GM10266 (cell line): ENCODE results near the gene ERI2.

Experiments
- DNase-seq: peaks from one replicate; pipeline ENCODE4 v3.0.0; 2012; ENCODE audit errors: extremely low spot score
- TF ChIP-seq, protein P1 (sequence below): IDR thresholded peaks from 2 replicates; pipeline ENCODE4 v1.5.1; 2012; ENCODE audit warnings: mild to moderate bottlenecking, low read depth; ENCODE audit not compliant: control insufficient read depth, insufficient read depth; ENCODE audit errors: missing control alignments

ERI2 gene

DNA sequence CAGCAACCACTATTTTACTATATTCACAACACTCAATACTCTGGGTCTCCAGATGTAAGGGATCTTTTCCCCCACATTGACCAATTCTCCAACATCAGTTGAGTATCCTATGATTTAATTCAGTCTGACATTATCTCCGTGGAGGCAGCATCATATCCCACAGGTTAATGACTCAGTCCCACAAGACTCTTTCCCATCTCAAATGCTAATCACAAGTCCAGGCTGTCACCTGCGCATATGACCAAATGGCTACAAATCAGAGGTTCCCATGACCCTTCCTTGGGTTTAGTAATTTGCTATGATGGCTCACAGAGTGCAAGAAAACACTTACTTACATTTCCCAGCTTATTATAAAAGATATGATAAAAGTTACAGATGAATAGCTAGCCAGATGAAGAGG is 23.8 kb downstream of the ERI2 start:
- no peak for DNase-seq
- TF ChIP-seq, protein P1, sequence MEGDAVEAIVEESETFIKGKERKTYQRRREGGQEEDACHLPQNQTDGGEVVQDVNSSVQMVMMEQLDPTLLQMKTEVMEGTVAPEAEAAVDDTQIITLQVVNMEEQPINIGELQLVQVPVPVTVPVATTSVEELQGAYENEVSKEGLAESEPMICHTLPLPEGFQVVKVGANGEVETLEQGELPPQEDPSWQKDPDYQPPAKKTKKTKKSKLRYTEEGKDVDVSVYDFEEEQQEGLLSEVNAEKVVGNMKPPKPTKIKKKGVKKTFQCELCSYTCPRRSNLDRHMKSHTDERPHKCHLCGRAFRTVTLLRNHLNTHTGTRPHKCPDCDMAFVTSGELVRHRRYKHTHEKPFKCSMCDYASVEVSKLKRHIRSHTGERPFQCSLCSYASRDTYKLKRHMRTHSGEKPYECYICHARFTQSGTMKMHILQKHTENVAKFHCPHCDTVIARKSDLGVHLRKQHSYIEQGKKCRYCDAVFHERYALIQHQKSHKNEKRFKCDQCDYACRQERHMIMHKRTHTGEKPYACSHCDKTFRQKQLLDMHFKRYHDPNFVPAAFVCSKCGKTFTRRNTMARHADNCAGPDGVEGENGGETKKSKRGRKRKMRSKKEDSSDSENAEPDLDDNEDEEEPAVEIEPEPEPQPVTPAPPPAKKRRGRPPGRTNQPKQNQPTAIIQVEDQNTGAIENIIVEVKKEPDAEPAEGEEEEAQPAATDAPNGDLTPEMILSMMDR, result no peak

DNA sequence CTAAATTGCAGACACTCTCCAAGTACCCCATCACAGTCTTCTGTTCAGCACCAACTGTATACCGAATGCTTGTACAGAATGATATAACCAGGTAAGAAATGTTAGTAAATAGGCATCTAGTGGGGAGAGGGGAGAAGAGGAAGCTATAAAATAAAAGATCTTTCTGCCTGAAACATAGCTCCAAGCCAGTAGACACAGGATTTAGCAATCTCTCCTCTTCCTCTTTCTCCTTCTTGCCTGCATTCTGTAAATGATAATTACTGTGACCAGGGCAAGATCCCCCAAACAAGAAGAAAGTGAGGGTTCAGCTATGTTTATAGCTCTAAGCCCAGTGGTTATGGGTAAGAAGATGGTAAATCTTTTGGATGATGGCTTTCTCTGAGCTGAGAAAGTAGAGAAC is 24.6 kb downstream of the ERI2 start:
- DNase-seq, result no peak
- TF ChIP-seq, protein P1, result no peak

DNA sequence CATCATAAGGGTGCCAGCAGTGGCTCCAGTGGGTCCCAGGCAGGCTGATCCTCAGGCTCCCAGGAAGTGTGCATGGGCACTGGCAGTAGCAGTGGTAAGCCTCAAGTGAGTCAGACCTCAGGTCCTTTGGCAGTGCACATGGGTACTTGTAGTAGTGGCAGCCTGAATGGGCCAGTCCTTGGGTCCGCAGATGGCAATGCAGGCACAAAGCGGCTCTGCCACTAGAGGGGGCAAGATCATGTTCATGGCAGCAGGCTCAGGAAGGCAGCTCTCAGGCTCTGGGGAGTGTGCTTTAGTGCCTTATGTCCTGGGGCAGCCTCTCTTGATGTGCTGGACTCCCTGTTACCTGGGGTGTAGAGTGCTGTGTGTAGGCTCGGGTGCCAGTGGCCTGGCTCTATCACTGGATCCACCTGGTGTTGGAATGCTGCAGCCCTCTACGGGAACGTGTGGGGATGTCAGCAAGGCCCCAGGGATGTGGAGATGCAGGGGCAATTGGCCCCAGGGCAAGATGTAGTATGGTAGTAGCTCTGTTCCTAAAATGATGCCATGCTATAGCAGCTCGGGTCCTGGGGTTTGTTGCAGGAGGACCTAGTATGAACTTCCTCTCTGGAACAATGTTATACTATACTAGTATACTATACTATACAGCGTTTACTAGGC is 31.4 kb downstream of the ERI2 start:
- TF ChIP-seq, protein P1, result peak; percentile 76
- DNase-seq, result peak; percentile 48

DNA sequence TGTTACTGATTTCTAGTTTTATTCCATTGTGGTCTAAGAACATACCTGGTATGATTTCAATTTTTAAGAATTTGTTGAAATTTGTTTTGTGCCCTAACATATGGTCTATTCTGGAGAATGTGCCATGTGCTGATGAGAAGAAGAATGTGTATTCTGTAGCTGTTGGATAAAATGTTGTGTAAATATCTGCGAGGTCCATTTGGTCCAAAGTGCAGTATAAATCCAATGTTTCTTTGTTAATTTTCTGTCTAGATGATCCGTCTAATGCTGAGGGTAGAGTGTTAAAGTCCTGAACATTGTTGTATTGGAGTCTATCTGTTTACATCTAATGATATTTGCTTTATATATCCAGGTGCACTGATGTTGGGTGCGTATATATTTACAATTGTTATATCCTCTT is 32.6 kb downstream of the ERI2 start:
- DNase-seq, result no peak
- TF ChIP-seq, protein P1, result no peak

DNA sequence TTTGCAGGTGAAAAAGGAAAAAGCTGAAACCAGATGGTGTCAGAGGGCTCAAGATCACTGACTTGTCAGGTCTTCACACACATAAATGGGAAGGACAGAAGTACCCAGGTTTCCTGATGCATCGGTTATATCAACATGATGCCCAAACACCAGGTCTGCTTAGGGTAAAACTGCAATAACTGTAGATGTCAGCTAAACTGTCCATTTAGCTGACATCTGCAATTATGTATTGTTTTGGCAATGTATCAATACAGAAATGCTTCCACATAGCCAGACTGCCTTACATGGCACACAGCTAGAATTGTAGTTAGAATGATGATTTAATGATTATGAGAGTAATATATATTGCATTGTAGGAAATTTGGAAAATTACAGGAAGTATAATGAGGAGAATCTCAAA is 37.5 kb downstream of the ERI2 start:
- TF ChIP-seq, protein P1, result no peak
- DNase-seq, result no peak

DNA sequence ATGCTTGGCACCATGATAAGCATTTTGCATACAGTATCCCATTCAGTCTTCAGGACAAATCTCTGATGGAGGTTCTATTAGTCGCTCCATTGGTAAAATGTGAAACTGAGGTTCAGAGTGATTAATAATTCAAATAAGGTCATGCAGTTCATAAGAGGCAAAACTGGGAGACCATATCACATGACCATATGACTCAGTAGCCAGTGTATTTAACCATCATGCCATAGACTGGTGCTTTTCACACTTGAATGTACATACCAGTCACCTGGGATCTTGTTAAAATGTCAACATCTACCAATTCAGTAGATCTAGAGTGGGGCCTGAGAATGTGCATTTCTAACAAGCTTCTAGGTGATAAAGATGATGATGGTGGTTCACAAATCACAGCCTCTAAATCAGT is 38.2 kb downstream of the ERI2 start:
- TF ChIP-seq, protein P1, result no peak
- no peak for DNase-seq

DNA sequence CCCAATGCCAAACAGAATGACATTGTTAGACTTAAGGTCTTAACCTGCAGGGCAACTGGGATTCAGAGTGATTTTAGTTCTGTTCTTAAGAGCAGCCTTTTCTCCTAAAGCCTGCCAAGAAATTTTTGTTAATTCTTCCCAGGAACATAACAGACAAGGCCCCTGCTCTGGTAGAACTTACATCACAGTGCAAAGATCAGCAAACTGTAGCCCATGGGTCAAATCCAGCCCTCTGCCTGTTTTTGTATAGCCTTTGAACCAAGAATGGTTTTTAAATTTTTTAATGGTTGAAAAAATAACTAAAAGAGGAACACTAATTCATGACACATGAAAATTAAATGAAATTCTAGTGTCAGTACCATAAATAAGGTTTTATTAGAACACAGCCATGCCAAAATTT is 38.7 kb downstream of the ERI2 start:
- no peak for DNase-seq
- TF ChIP-seq, protein P1, result no peak
